GM12873 (cell line): ENCODE measurements around the gene MAML3.

Experiments
- CTCF ChIP-seq: IDR thresholded peaks from 2 replicates; pipeline ENCODE4 v1.5.1; 2012; ENCODE audit warnings: low read depth, mild to moderate bottlenecking, moderate library complexity, low read length, control low read depth; ENCODE audit not compliant: insufficient read depth; ENCODE audit errors: missing control alignments

The MAML3 gene

GRCh38 chr4:139851639-139852038 is 302.3 kb downstream of the MAML3 start:
- no peak for TF ChIP-seq CTCF

- TF ChIP-seq CTCF = no peak
Measured at GRCh38 chr4:139851133-139851532, 302.9 kb downstream of the MAML3 start.

- TF ChIP-seq CTCF = no peak
Measured at GRCh38 chr4:139849219-139849618, 304.8 kb downstream of the MAML3 start.

- no peak for TF ChIP-seq CTCF
Measured at GRCh38 chr4:139848028-139848427, 306.0 kb downstream of the MAML3 start.

- TF ChIP-seq CTCF = no peak
Measured at GRCh38 chr4:139847602-139848001, 306.4 kb downstream of the MAML3 start.

- TF ChIP-seq CTCF = no peak
Measured at GRCh38 chr4:139846766-139847165, 307.2 kb downstream of the MAML3 start.

GRCh38 chr4:139845453-139846093 is 308.4 kb downstream of the MAML3 start:
- no peak for TF ChIP-seq CTCF
